Mesenchymal stem cell (in vitro differentiated cells and primary cell): ENCODE results near the gene NUP62CL.

Experiments used
- DNase-seq: peaks from one replicate; pipeline ENCODE4 v3.0.0-alpha.2; 2013
- H2AFZ ChIP-seq: one replicate; pipeline ENCODE4 v1.6.1; 2013; ENCODE audit warnings: low read depth, mild to moderate bottlenecking, control low read depth, inconsistent platforms, low read length, moderate library complexity
- H2AK5ac ChIP-seq: 2 replicates; pipeline ENCODE4 v1.6.1; 2013; ENCODE audit warnings: low read length, moderate library complexity, mild to moderate bottlenecking, inconsistent platforms; ENCODE audit not compliant: severe bottlenecking
- H2BK120ac ChIP-seq: one replicate; pipeline ENCODE4 v1.6.1; 2013; ENCODE audit warnings: low read depth, mild to moderate bottlenecking, inconsistent platforms, low read length, moderate library complexity
- H2BK12ac ChIP-seq, 2 experiments: one replicate each; pipeline ENCODE4 v1.6.1; 2013; ENCODE audit warnings: inconsistent platforms in 2 of 2, low read length in 2 of 2, mild to moderate bottlenecking in 2 of 2, moderate library complexity in 2 of 2, control low read depth in 1 of 2
- H2BK15ac ChIP-seq: one replicate; pipeline ENCODE4 v1.6.1; 2013; ENCODE audit warnings: mild to moderate bottlenecking, low read depth, inconsistent platforms; ENCODE audit not compliant: poor library complexity, severe bottlenecking
- H2BK5ac ChIP-seq: 2 replicates; pipeline ENCODE4 v1.6.1; 2013; ENCODE audit warnings: low read depth, mild to moderate bottlenecking, low read length, control low read depth, inconsistent platforms; ENCODE audit not compliant: poor library complexity, severe bottlenecking
- H3K14ac ChIP-seq, 2 experiments: one replicate each; pipeline ENCODE4 v1.6.1; 2013; ENCODE audit warnings: inconsistent platforms in 2 of 2, low read length in 2 of 2, control low read depth in 1 of 2, mild to moderate bottlenecking in 1 of 2, moderate library complexity in 1 of 2
- H3K18ac ChIP-seq, 2 experiments: one replicate each; pipeline ENCODE4 v1.6.1; 2013; ENCODE audit warnings: inconsistent platforms in 2 of 2, low read length in 2 of 2, control low read depth in 1 of 2, low read depth in 1 of 2, mild to moderate bottlenecking in 1 of 2
- H3K23ac ChIP-seq, 2 experiments: one replicate each; pipeline ENCODE4 v1.6.1; 2013; ENCODE audit warnings: inconsistent platforms in 2 of 2, low read length in 2 of 2, mild to moderate bottlenecking in 2 of 2, moderate library complexity in 2 of 2, control low read depth in 1 of 2
- H3K27ac ChIP-seq: 2 replicates; pipeline ENCODE4 v1.5.1; 2013; ENCODE audit warnings: mild to moderate bottlenecking, moderate library complexity, low read length, control low read depth, inconsistent platforms; ENCODE audit not compliant: poor library complexity, severe bottlenecking
- H3K27me3 ChIP-seq, 2 experiments: 2 replicates each; pipeline versions ENCODE4 v1.6.1 to v1.7.0; 2013; ENCODE audit warnings: low read length in 2 of 2, mild to moderate bottlenecking in 2 of 2, moderate library complexity in 2 of 2, control low read depth in 1 of 2, inconsistent platforms in 1 of 2; ENCODE audit not compliant: control insufficient read depth in 1 of 2, insufficient read depth in 1 of 2
- H3K36me3 ChIP-seq, 2 experiments: 2 replicates each; pipeline versions ENCODE4 v1.6.1 to v1.7.0; 2013; ENCODE audit warnings: low read length in 2 of 2, control low read depth in 1 of 2, inconsistent platforms in 1 of 2, low read depth in 1 of 2, mild to moderate bottlenecking in 1 of 2; ENCODE audit not compliant: insufficient read depth in 2 of 2, control insufficient read depth in 1 of 2
- H3K4ac ChIP-seq, 2 experiments: one replicate each; pipeline ENCODE4 v1.6.1; 2013; ENCODE audit warnings: inconsistent platforms in 2 of 2, low read length in 2 of 2, mild to moderate bottlenecking in 2 of 2, moderate library complexity in 2 of 2, control low read depth in 1 of 2, low read depth in 1 of 2
- H3K4me1 ChIP-seq: 2 replicates; pipeline ENCODE4 v1.6.1; 2013; ENCODE audit warnings: low read depth, low read length, control low read depth; ENCODE audit not compliant: control insufficient read depth, insufficient read depth
- H3K4me2 ChIP-seq: 2 replicates; pipeline ENCODE4 v1.6.1; 2013; ENCODE audit warnings: low read length, mild to moderate bottlenecking, inconsistent platforms; ENCODE audit not compliant: poor library complexity, severe bottlenecking
- H3K4me3 ChIP-seq, 2 experiments: 2 replicates each; pipeline versions ENCODE4 v1.5.1 to v1.7.0; 2013; ENCODE audit warnings: low read length in 2 of 2, mild to moderate bottlenecking in 2 of 2, control low read depth in 1 of 2, low read depth in 1 of 2; ENCODE audit not compliant: insufficient read depth in 1 of 2
- H3K79me1 ChIP-seq: replicated peaks from 2 replicates; pipeline ENCODE4 v1.6.1; 2013; ENCODE audit warnings: mild to moderate bottlenecking, control low read depth, low read length, inconsistent platforms; ENCODE audit not compliant: poor library complexity, severe bottlenecking
- H3K9ac ChIP-seq: 2 replicates; pipeline ENCODE4 v1.7.0; 2013; ENCODE audit warnings: mild to moderate bottlenecking, low read length, moderate library complexity
- H3K9me3 ChIP-seq: 2 replicates; pipeline ENCODE4 v1.7.0; 2013; ENCODE audit warnings: mild to moderate bottlenecking, low read length; ENCODE audit not compliant: control insufficient read depth
- H4K8ac ChIP-seq: one replicate; pipeline ENCODE4 v1.6.1; 2013; ENCODE audit warnings: inconsistent platforms, mild to moderate bottlenecking, low read length, moderate library complexity
- H4K91ac ChIP-seq: one replicate; pipeline ENCODE4 v1.6.1; 2013; ENCODE audit warnings: mild to moderate bottlenecking, low read length, inconsistent platforms
- WGBS: methylation state at CpG from one replicate; pipeline ENCODE4 v1.1.7; 2013; ENCODE audit warnings: mixed read lengths; 5-methylcytosine and 5-hydroxymethylcytosine counted together

The NUP62CL gene

DNA sequence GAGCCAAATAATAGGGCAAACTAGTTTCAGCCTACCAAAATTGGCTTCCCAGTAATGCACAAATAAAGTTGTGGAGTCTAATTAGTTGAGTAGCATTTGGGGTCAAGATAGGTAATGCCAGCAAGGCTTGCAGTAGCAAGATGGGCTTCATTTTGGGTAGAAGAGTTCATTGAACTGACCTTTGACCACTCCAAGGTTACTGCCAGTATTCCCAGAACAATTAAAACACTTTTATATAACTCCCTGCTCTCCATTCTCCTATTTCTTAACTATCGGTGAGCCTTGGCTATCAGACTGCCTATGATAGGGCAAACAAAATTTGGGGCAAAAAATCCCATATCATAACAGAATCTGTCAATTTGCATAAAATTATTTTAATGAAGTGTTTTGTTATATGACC lies 7.2 kb upstream of the NUP62CL start:
- no peak overlapping the region for H3K4me3 ChIP-seq
- no peaks in the 10 kb centered on the region for H3K36me3 ChIP-seq
- H4K91ac ChIP-seq, result no peak overlapping the region
- no peak overlapping the region for H2BK120ac ChIP-seq
- no peak overlapping the region for H3K14ac ChIP-seq
- H3K23ac ChIP-seq, result no peak overlapping the region
- peaks cover 0 to 28% of the 10 kb centered on the region in 2 experiments for H3K27me3 ChIP-seq
- H2AFZ ChIP-seq, result no peak overlapping the region
- H3K18ac ChIP-seq, result no peak overlapping the region
- H2AK5ac ChIP-seq, result no peak overlapping the region
- H3K27ac ChIP-seq, result no peak overlapping the region
- no peaks in the 10 kb centered on the region for H3K4me1 ChIP-seq
- H4K8ac ChIP-seq, result no peak overlapping the region
- no CpG with 5 or more reads among the region's 1 CpG for WGBS
- no peaks in the 10 kb centered on the region for H3K9me3 ChIP-seq
- H2BK5ac ChIP-seq, result no peak overlapping the region
- no peak overlapping the region for H3K9ac ChIP-seq
- H2BK12ac ChIP-seq, result no peak overlapping the region
- H3K4me2 ChIP-seq, result no peak overlapping the region
- no peak overlapping the region for H2BK15ac ChIP-seq
- H3K4ac ChIP-seq, result no peak overlapping the region
- no peak for DNase-seq
- no peaks in the 10 kb centered on the region for H3K79me1 ChIP-seq

GRCh38 chrX:107207943-107208342 lies 1.7 kb upstream of the NUP62CL start:
- Histone ChIP-seq H3K4me3 (no peak overlapping the region), H2AK5ac (no peak overlapping the region), H3K14ac (no peak overlapping the region), H4K8ac (no peak overlapping the region), H3K4me2 (no peak overlapping the region), H2BK5ac (no peak overlapping the region), H3K18ac (no peak overlapping the region), H2AFZ (no peak overlapping the region), H3K4me1 (peaks cover 4% of the 10 kb centered on the region), H2BK120ac (no peak overlapping the region), H4K91ac (no peak overlapping the region), H3K9ac (no peak overlapping the region), H3K36me3 (no peaks in the 10 kb centered on the region), H3K79me1 (no peaks in the 10 kb centered on the region), H3K9me3 (no peaks in the 10 kb centered on the region), H2BK15ac (no peak overlapping the region), H3K27me3 (peaks cover 0 to 35% of the 10 kb centered on the region in 2 experiments), H3K23ac (no peak overlapping the region), H3K27ac (no peak overlapping the region), H2BK12ac (no peak overlapping the region), H3K4ac (no peak overlapping the region)
- WGBS, result 100% methylated on average over 6 of the region's 9 CpGs
- no peak for DNase-seq

DNA sequence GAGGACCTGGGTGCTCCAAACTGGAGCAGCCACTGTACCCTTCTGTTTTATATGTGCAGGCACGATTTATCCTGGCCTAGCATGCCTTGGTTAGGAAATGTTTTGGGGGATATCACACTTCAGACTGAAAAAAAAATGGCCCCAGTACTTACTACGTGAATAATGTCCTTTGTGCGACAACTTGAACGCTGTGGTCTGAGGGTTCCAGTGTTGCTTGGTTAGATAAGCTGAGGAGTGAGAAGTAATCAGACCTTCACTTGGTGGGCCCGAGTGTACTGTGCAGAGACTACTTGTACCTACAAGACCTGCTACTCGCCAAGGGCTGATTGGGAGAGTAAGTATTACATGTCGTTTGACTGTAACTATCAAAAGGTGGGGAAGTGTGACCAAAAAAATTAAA lies 856 bp upstream of the NUP62CL start:
- 92% methylated on average over 7 of the region's 7 CpGs for WGBS
- no peaks in the 10 kb centered on the region for H3K9me3 ChIP-seq
- DNase-seq, result no peak

DNA sequence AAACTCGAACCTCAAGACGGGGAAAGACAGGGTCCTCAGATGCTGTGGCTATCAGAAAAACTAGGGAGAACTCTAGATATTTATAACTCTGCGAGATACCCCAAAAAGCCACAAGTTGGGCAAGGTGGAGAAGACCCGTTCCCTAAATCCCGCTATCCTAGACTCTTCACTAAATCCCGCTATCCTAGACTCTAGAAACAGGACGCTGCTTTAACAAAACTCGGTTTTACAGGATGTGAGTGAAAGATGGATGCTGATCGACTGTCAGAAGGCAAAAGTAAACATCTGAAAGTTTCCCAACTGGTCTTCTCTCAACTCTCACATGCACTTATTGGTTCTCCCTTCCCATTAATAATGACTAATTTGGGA lies 448 bp upstream of the NUP62CL start:
- Histone ChIP-seq H4K8ac (no peak overlapping the region), H4K91ac (no peak overlapping the region), H2BK15ac (no peak overlapping the region), H3K27me3 (peaks cover 0 to 26% of the 10 kb centered on the region in 2 experiments), H3K9ac (no peak overlapping the region), H3K4me3 (peak overlapping the region in 1 of 2 experiments; percentile 71), H3K23ac (no peak overlapping the region), H2AK5ac (no peak overlapping the region), H3K4me1 (peaks cover 4% of the 10 kb centered on the region), H3K27ac (no peak overlapping the region), H3K79me1 (no peaks in the 10 kb centered on the region), H3K18ac (no peak overlapping the region), H2BK5ac (no peak overlapping the region), H3K4ac (no peak overlapping the region), H2BK120ac (no peak overlapping the region), H2BK12ac (no peak overlapping the region), H3K4me2 (no peak overlapping the region), H2AFZ (no peak overlapping the region), H3K9me3 (no peaks in the 10 kb centered on the region), H3K14ac (no peak overlapping the region), H3K36me3 (no peaks in the 10 kb centered on the region)
- DNase-seq, result no peak
- 100% methylated on average over 1 of the region's 9 CpGs for WGBS

More for the DNA sequence above, 856 bp upstream of the NUP62CL start:
- H2BK15ac ChIP-seq, result no peak overlapping the region
- no peak overlapping the region for H2AFZ ChIP-seq
- no peak overlapping the region for H4K91ac ChIP-seq
- H2BK12ac ChIP-seq, result no peak overlapping the region
- H3K23ac ChIP-seq, result no peak overlapping the region
- no peak overlapping the region for H2AK5ac ChIP-seq
- no peaks in the 10 kb centered on the region for H3K36me3 ChIP-seq
- H3K27me3 ChIP-seq, result peaks cover 0 to 30% of the 10 kb centered on the region in 2 experiments
- no peak overlapping the region for H3K4me3 ChIP-seq
- no peak overlapping the region for H2BK120ac ChIP-seq
- no peak overlapping the region for H2BK5ac ChIP-seq
- no peak overlapping the region for H4K8ac ChIP-seq
- H3K4me2 ChIP-seq, result no peak overlapping the region
- H3K9ac ChIP-seq, result no peak overlapping the region
- H3K14ac ChIP-seq, result no peak overlapping the region
- no peaks in the 10 kb centered on the region for H3K79me1 ChIP-seq
- H3K4ac ChIP-seq, result no peak overlapping the region
- H3K4me1 ChIP-seq, result peaks cover 4% of the 10 kb centered on the region
- no peak overlapping the region for H3K27ac ChIP-seq
- no peak overlapping the region for H3K18ac ChIP-seq
